SKM-1 treated with dmso at 0.1 percent for 144 hours (cell line): Measurements from ENCODE around the gene NT5C2.
"Not testable (repeated sequence)": the region's sequence is repeated elsewhere in the genome, so short reads cannot be mapped to it uniquely, and the experiment has no call there.

Experiments used
- DNase-seq: peaks from one replicate; lab custom pipeline; 2025; ENCODE audit not compliant: unreplicated experiment; lab: John Stamatoyannopoulos, UW

NT5C2 gene

GRCh38 chr10:103193107-103193819, at the start of gene NT5C2:
Gene NT5C2, minus strand, starts transcription at chr10:103193272. Its CDS starts 18,314 bp downstream, at chr10:103174958.
- DNase-seq = peak; percentile 67

- no peak for DNase-seq
Measured at GRCh38 chr10:103241262-103242011, 48.4 kb upstream of the NT5C2 start.

GRCh38 chr10:103238506-103239252, 45.6 kb upstream of the NT5C2 start:
- no peak for DNase-seq

GRCh38 chr10:103235775-103236174, 42.7 kb upstream of the NT5C2 start:
- DNase-seq = no peak

GRCh38 chr10:103232772-103233488, 39.9 kb upstream of the NT5C2 start:
- peak; percentile 23 for DNase-seq

- DNase-seq = no peak
Measured at GRCh38 chr10:103232131-103232673, 39.1 kb upstream of the NT5C2 start.

GRCh38 chr10:103231047-103231551, 38.0 kb upstream of the NT5C2 start:
- DNase-seq = no peak

GRCh38 chr10:103227416-103227815, 34.3 kb upstream of the NT5C2 start:
- DNase-seq = no peak

GRCh38 chr10:103225939-103226338, 32.9 kb upstream of the NT5C2 start:
- DNase-seq = no peak

GRCh38 chr10:103224721-103225120, 31.6 kb upstream of the NT5C2 start:
- DNase-seq = peak; percentile 52

GRCh38 chr10:103224133-103224532, 31.1 kb upstream of the NT5C2 start:
- DNase-seq = no peak

GRCh38 chr10:103216362-103216761, 23.3 kb upstream of the NT5C2 start:
- not testable (repeated sequence) for DNase-seq

- no peak for DNase-seq
Measured at GRCh38 chr10:103215601-103216000, 22.5 kb upstream of the NT5C2 start.

GRCh38 chr10:103210262-103210661, 17.2 kb upstream of the NT5C2 start:
- not testable (repeated sequence) for DNase-seq

- not testable (repeated sequence) for DNase-seq
Measured at GRCh38 chr10:103207643-103208042, 14.6 kb upstream of the NT5C2 start.

GRCh38 chr10:103207141-103207540, 14.1 kb upstream of the NT5C2 start:
- no peak for DNase-seq

- not testable (repeated sequence) for DNase-seq
Measured at GRCh38 chr10:103206715-103207114, 13.6 kb upstream of the NT5C2 start.

GRCh38 chr10:103205401-103205800, 12.3 kb upstream of the NT5C2 start:
- not testable (repeated sequence) for DNase-seq

- DNase-seq = no peak
Measured at GRCh38 chr10:103204353-103205255, 11.5 kb upstream of the NT5C2 start.
